DMS53 (cell line): Measurements from ENCODE around the gene ETAA1.
A peak's percentile ranks its signal among the peaks of the same experiment; 100 is the strongest.

Experiments
- DNase-seq: peaks from one replicate; lab custom pipeline; 2025; lab: John Stamatoyannopoulos, UW

Gene ETAA1

DNA sequence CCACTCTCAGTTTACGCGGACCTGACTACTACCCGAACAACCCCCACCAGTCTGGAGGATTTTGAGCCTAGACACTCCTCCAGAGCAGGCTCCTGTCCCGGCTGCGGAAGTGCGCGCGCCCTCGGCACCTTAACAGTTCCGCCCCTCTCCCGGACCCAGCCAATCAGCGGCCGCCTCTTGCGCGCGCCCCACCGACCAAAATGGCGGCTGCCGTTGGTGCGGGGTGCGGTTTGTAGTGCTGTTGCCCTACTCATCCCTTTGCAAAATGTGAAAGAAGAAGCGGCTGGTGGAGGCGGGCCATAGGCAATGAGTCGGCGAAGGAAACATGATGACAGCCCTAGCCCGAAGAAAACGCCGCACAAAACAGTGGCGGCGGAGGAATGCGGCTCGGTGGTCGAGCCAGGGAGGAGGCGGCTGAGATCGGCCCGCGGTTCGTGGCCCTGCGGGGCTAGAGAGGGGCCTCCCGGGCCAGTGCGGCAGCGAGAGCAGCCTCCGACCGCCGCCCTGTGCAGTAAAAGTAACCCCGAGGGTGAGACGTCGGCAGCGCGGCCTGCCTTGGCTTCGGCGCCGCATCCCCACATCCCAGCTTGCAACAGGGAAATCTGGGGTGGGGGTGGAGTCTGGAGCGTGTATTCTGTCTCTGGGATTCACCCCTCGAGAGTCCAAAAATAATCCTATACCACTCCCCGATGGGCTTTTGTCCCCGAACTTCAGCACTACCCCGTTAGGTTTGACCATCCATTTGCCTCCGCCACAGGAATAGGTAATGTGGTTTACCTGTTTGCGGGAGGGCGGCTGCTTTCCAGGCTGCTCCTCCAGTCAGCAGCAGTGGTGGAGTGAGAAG lies at the start of gene ETAA1:
ETAA1 (plus strand) TSS at position 191 of the 844 bp plus-strand sequence; CDS start at position 307, 116 bp downstream.
- DNase-seq = peak; percentile 97

DNA sequence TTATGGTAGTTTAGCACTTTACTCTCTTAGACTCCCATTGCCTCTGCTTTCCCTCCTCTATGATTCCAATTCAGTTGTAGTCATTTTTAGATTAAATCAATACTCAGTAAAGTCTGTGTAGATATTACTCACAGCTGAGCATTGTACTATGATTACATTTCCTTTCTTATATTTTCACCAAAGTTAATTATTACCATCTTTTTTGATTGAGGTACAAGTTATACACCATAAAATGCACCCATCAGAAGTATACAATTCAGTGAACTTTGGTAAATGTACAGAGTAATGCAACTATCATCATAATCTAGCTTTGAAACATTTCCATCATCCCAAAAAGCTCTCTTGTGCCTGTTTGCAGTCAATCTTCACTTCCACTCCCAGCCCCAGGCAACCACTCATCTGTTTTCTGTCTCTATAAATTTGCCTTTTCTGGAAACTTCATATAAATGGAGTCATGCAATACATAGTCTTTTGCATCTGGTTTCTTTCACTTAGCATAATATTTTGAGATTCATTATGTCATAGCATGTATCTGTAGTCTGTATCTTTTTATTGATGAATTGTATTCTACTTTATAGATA lies 30.2 kb upstream of the ETAA1 start:
- no peak for DNase-seq

GRCh38 chr2:67374481-67374880 lies 22.7 kb upstream of the ETAA1 start:
- no peak for DNase-seq

DNA sequence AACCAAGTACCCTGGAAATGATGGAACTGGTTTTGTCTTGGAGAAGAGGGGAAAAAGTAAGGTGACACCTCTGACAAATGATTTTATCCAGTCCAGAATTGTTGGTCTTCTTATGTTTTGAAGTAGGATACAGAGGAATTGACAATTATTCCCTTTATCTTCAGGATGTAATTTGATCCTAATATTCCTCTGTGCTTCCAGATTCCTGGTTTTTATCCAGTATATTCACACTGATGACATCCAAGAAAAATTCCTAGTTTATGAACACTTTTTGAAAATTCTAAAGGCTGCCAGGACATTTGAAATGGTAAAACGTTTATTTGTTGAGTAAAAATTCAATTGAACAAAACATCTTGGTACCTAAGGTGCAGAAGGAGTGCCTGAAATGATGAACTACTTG lies 22.2 kb upstream of the ETAA1 start:
- DNase-seq = no peak

DNA sequence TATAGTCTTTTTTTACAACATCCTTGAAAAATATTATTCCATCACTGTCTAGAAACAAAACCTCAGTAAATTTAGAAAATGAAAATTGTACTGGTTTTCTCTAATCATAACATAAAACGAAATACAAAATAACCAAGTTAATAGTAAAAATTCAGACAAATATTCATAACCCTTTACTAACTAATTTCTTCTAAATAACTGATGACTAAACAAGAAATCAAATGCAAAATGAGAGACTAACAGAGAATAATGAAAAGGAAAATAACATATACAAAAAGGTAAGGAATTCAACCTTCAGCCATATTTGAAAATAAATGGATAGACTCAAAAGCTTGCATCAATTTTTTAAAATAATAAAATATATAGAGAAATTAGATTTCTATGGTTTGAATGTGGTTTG lies 18.6 kb upstream of the ETAA1 start:
- DNase-seq = no peak

DNA sequence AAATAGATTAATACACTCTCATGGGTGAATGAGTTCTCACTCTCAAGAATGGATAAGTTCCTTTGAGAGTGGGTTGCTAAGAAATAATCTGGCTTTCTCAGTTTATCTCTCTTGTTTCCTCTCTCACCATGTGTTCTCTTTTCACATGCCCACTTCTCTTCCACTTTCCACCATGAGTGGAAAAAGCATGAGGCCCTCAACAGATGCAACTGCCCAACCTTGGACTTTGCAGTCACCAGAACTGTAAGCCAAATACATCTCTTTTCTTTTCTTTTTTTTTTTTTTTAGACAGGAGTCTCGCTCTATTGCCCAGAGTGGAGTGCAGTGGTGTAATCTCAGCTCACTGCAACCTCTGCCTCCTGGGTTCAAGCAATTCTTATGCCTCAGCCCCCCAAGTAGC lies 18.1 kb upstream of the ETAA1 start:
- no peak for DNase-seq

- DNase-seq = no peak
Observed at GRCh38 chr2:67384123-67384822, 12.9 kb upstream of the ETAA1 start.

- DNase-seq = no peak
Observed at GRCh38 chr2:67388680-67389079, 8.5 kb upstream of the ETAA1 start.

GRCh38 chr2:67389286-67389685 lies 7.8 kb upstream of the ETAA1 start:
- DNase-seq = no peak

GRCh38 chr2:67389788-67390187 lies 7.3 kb upstream of the ETAA1 start:
- DNase-seq = no peak

GRCh38 chr2:67393237-67393636 lies 3.9 kb upstream of the ETAA1 start:
- no peak for DNase-seq

DNA sequence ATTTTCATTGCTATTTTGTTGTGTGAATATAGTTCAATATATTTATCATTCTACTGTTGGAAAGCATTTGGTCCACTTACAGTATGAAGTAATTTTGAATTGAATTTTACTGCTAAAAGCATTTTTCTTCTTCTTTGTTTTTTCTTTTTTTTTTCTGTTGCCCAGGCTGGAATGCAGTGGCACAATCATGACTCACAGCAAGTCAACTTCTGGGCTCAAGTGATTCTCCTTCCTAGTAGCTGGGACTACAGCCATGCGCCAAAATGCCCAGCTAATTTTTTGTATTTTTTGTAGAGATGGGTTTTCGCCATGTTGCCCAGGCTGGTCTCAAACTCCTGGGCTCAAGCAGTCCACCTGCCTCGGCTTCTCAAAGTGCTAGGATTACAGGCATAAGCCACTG lies 2.4 kb upstream of the ETAA1 start:
- DNase-seq = peak; percentile 8

DNA sequence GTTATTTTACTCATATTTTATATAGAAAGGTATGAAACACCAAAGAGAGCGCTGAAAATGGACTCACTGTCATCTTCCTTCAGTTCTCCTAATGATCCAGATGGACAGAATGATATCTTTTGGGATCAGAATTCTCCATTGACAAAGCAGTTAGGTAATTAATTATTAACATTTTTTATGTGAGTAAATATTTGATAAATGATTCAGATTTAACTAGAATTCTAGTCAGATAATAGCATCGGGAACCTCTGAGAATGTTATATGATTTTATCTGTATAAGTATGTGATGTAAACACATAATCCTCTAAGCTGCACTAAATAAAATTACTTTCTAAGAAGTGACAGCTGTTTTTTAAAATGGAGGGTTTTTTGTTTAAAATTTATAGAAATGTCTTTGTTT lies 2.0 kb downstream of the ETAA1 start:
- DNase-seq = peak; percentile 59

GRCh38 chr2:67399831-67400489 lies 2.8 kb downstream of the ETAA1 start:
- no peak for DNase-seq

- DNase-seq = peak; percentile 59
Observed at GRCh38 chr2:67400560-67401485, 3.7 kb downstream of the ETAA1 start.

DNA sequence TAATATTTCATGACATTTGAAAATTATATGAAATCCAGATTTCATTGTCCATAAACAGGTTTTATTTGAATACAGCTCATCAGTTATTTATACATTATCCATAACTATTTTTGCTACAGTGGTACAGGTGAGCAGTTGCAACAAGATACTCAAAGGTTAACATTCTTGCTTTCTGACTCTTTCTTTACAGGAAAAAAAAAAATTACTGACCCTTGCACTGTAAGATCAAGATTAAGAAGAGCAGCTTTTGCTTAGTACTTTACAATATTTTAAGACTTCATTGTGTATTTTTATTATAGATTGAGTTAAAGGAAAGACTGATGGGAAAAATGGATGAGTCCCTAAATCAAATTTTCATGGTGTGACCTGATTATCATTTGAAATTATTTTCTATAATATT lies 11.2 kb downstream of the ETAA1 start:
- DNase-seq = no peak

DNA sequence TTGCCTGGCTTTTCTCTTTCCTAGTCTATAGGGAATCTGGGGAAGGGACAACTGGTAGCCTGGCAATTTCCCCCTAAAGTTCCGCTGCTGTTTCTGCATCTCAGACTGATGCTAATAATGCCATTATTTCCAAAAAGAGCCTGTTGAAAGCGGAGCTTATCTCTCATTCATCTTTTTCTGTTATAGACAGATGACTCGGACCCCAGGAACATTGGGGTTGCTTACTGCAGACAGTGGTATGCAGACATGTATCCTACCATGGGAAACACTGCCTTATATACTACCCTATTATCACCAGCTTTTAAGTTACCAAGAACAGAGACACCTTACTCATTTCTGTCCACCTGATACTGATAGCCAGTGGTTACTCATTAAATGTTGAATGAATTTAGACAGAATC lies 15.3 kb downstream of the ETAA1 start:
- DNase-seq = no peak

GRCh38 chr2:67414867-67415266 lies 17.7 kb downstream of the ETAA1 start:
- DNase-seq = peak; percentile 36

DNA sequence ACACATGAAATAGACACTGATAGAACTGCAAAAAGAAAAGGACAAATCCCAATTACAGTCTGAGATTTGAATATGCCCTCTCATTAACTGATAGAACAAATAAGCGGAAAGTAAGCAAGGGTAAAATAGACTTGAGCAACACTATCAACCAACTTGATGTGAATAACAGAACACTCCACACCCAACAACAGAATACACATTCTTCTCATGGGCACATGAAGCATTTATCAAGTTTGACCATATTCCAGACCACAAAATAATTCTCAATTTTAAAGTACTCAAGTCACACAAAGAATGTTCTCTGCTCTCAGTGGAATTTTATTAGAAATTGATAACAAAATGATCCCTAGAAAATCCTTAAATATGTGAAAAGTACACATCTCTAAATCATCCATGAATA lies 19.0 kb downstream of the ETAA1 start:
- DNase-seq = no peak

- no peak for DNase-seq
Observed at GRCh38 chr2:67423489-67423888, 26.4 kb downstream of the ETAA1 start.

DNA sequence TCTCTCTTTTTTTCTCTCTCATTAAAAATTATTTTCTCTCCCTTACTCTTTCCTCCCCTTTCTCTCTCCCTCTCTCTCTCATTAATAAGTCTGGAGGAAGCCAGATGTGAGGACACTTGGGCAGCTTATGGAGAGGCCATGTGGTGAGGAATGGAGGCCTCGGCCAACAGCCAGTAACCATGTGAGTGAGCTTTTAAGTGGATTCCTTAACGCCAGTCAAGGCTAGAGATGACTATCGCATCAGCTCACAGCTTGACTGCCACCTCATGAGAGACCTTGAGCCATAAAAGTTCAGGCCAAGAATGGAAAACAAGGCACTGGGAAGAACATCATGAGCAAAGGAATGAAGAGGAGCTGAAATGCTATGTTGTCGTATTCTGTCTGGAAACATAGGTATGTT lies 39.1 kb downstream of the ETAA1 start:
- DNase-seq = peak; percentile 42
